Measurements from ENCODE around the gene PTAFR. TPM values are rescaled to one million over a fixed set of nuclear protein-coding genes. Genes with fewer than 3 reads are reported as not detected.

The PTAFR gene
- total RNA-seq, 3 donors from 2014 or later (not counting 1 experiment from before 2014, with no cell fraction given): 1.2 to 6.4 (median 1.5) TPM

DNA sequence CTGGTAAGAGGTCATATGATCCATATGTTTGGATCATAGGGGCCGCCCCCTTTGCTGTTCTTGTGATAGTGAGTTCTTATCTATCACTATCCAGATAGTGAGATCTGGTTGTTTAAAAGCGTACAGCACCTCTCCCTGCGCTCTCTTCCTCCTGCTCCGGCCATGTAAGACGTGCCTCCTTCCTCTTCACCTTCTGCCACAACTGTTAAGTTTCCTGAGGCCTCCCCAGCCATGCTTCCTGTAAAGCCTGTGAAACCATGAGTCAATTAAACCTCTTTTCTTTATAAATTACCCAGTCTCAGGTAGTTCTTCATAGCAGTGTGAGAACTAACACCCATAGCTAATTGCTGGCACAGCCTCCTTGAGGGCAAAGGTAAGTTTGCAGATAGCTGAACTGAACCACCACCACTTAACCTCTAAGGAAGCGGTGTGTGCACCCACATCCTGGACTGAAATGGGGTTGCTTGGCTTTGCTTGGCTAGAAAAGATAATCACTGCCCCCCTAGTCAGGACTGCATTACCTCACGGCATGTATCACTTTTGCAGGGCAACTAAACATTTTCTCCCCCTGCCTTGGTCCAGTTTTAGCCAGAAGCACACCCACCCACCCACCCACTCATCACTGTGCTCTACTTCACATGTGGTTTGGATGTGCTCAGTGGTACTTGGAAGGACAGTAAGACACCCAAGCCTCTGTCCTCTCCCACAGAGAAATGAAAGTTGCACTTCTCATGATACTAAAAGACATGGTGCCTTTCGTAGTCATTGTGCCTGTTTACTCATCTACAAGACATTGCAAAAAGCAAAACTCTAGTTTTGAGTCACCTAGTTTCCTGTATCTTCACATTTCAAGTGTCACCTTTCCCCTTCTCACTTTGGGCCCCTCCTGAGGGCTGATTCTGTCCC is 23.1 kb upstream of the PTAFR start:
- intact Hi-C loops (cut with micrococcal nuclease): loop anchor here (1.0 to 5.0 kb wide), 2 partner anchors 111 to 207 kb away; partner anchors contain the start of gene EYA3
- Mint-ChIP-seq H3K36me3 (peaks cover 25% of the 10 kb centered on the region), H3K9me3 (peaks cover 2 to 3% of the 10 kb centered on the region in 2 donors), H3K4me1 (peaks cover 54 to 67% of the 10 kb centered on the region in 2 donors), H3K4me3 (peak overlapping the region; percentile 85), H3K27ac (peak overlapping the region; percentile 80 to 88), H3K27me3 (ENCODE audit: low read depth in 2 of 2) (no peaks in the 10 kb centered on the region)
- Histone ChIP-seq H3K4me3 (ENCODE audit: low read length) (no peak overlapping the region), H3K4me1 (ENCODE audit: control insufficient read depth, insufficient read depth, low read length) (peaks cover 68% of the 10 kb centered on the region), H3K27ac (ENCODE audit: low read length) (peak overlapping the region; percentile 74), H3K27me3 (ENCODE audit: control insufficient read depth, insufficient read depth, low read length) (no peaks in the 10 kb centered on the region), H3K36me3 (ENCODE audit: control insufficient read depth, insufficient read depth, low read length) (peaks cover 28% of the 10 kb centered on the region), H3K9me3 (ENCODE audit: control insufficient read depth, insufficient read depth, low read length) (peaks cover 17% of the 10 kb centered on the region)
- TF ChIP-seq, protein P1, sequence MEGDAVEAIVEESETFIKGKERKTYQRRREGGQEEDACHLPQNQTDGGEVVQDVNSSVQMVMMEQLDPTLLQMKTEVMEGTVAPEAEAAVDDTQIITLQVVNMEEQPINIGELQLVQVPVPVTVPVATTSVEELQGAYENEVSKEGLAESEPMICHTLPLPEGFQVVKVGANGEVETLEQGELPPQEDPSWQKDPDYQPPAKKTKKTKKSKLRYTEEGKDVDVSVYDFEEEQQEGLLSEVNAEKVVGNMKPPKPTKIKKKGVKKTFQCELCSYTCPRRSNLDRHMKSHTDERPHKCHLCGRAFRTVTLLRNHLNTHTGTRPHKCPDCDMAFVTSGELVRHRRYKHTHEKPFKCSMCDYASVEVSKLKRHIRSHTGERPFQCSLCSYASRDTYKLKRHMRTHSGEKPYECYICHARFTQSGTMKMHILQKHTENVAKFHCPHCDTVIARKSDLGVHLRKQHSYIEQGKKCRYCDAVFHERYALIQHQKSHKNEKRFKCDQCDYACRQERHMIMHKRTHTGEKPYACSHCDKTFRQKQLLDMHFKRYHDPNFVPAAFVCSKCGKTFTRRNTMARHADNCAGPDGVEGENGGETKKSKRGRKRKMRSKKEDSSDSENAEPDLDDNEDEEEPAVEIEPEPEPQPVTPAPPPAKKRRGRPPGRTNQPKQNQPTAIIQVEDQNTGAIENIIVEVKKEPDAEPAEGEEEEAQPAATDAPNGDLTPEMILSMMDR (IDR thresholded peaks at IDR 0.05): no peak
- peak; percentile 76 to 89 (median 88) for ATAC-seq
- 12% methylated on average over 7 of the region's 8 CpGs for WGBS (ENCODE audit: insufficient coverage)
- DNase-seq: peak; percentile 77 to 84

DNA sequence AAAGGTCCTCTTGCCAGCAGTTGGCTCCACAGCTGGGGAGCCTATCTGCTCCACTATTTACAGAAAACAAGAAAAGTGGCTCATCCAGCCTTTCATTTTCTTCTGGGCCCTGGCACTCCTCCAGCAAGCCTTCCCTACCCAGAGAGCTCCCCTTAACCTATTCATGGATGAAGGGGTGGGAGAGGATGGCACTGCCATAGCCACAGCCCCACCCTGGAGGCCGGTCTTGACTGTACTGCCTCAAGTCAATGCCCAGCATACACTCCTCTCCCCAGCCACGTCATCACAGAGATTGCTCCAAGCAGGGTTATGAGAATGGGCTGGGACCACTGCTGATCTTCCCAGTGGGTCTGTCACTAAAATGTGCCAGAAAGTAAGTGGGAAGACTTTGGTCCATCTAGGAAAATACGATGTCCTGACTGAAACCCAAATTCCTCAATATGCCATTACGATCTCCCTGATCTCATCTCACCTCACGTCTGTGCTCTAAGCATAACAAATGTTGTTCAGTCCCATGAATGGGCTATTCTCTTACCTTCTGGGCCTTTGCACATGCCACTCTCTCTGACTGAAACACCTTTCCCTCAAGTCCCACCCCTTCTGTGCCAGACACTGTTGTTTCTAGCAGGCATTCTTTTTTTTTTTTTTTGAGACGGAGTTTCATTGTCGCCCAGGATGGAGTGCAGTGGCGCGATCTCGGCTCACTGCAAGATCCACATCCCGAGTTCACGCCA is 21.4 kb upstream of the PTAFR start:
- peaks cover 12% of the 10 kb centered on the region for H3K36me3 Mint-ChIP-seq
- peaks cover 66 to 69% of the 10 kb centered on the region in 2 donors for H3K4me1 Mint-ChIP-seq
- ATAC-seq: no peak

DNA sequence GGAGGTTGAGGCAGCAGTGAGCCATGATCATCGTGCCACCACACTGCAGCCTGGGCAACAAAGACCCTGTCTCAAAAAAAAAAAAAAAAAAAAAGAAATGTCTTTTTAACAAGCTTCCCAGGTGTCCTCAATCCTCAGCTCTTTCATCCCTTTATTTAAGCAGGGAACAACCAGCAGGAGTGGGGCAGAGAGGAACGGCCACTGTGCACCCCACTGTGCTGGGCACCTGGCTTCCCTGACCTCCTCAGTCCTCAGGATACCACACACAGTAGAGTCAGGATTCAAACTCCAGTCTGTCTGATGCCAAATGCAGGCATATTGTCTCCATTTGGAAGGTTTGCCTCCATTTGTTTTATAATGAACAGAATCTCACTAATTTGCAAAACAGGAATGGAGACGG is 19.8 kb upstream of the PTAFR start:
- peaks cover 12% of the 10 kb centered on the region for H3K36me3 Mint-ChIP-seq

More for the DNA sequence above, 21.4 kb upstream of the PTAFR start:
- Mint-ChIP-seq H3K27ac (peak overlapping the region; percentile 80 to 88), H3K9me3 (peaks cover 2 to 3% of the 10 kb centered on the region in 2 donors), H3K4me3 (peak overlapping the region; percentile 32), H3K27me3 (ENCODE audit: low read depth in 2 of 2) (no peaks in the 10 kb centered on the region)
- intact Hi-C loops (cut with micrococcal nuclease): loop anchor here (5.0 kb wide), 1 partner anchor 206 kb away; no protein-coding TSS in a partner anchor
- H3K27me3 ChIP-seq (ENCODE audit: control insufficient read depth, insufficient read depth, low read length): no peaks in the 10 kb centered on the region
- H3K4me3 ChIP-seq (ENCODE audit: low read length): no peak overlapping the region
- 95% methylated on average over 12 of the region's 12 CpGs for WGBS (ENCODE audit: insufficient coverage)
- H3K27ac ChIP-seq (ENCODE audit: low read length): no peak overlapping the region
- H3K36me3 ChIP-seq (ENCODE audit: control insufficient read depth, insufficient read depth, low read length): peaks cover 12% of the 10 kb centered on the region
- no peak for DNase-seq
- H3K4me1 ChIP-seq (ENCODE audit: control insufficient read depth, insufficient read depth, low read length): peaks cover 81% of the 10 kb centered on the region
- H3K9me3 ChIP-seq (ENCODE audit: control insufficient read depth, insufficient read depth, low read length): peaks cover 17% of the 10 kb centered on the region
- TF ChIP-seq, protein P1 (IDR thresholded peaks at IDR 0.05): no peak

More for the DNA sequence above, 19.8 kb upstream of the PTAFR start:
- Mint-ChIP-seq H3K9me3 (peaks cover 2 to 3% of the 10 kb centered on the region in 2 donors), H3K4me3 (peak overlapping the region; percentile 46), H3K4me1 (peaks cover 65 to 70% of the 10 kb centered on the region in 2 donors), H3K27ac (peak overlapping the region in 1 of 2 donors; percentile 48), H3K27me3 (ENCODE audit: low read depth in 2 of 2) (no peaks in the 10 kb centered on the region)
- no peak overlapping the region for H3K27ac ChIP-seq (ENCODE audit: low read length)
- ATAC-seq (no peak), DNase-seq (no peak)
- H3K9me3 ChIP-seq (ENCODE audit: control insufficient read depth, insufficient read depth, low read length): peaks cover 17% of the 10 kb centered on the region
- intact Hi-C loops (cut with micrococcal nuclease): loop anchor here (5.0 kb wide), 1 partner anchor 204 kb away; no protein-coding TSS in a partner anchor
- no peaks in the 10 kb centered on the region for H3K27me3 ChIP-seq (ENCODE audit: control insufficient read depth, insufficient read depth, low read length)
- H3K36me3 ChIP-seq (ENCODE audit: control insufficient read depth, insufficient read depth, low read length): peaks cover 8% of the 10 kb centered on the region
- WGBS (ENCODE audit: insufficient coverage): 91% methylated on average over 3 of the region's 3 CpGs
- no peak overlapping the region for H3K4me3 ChIP-seq (ENCODE audit: low read length)
- TF ChIP-seq, protein P1 (IDR thresholded peaks at IDR 0.05): no peak
- H3K4me1 ChIP-seq (ENCODE audit: control insufficient read depth, insufficient read depth, low read length): peaks cover 78% of the 10 kb centered on the region
